ENCODE results near the gene OR10A3. TPM values are rescaled to one million over a fixed set of nuclear protein-coding genes. Genes with fewer than 3 reads are reported as not detected.

OR10A3 gene
- total RNA-seq, 2 donors from 2014 or later = not detected

- Mint-ChIP-seq H3K9me3 (no peaks in the 10 kb centered on the region), H3K27me3 (ENCODE audit: insufficient read depth) (no peaks in the 10 kb centered on the region), H3K4me3 (no peak overlapping the region), H3K4me1 (peaks cover 31% of the 10 kb centered on the region), H3K36me3 (ENCODE audit: low read depth) (no peaks in the 10 kb centered on the region), H3K27ac (no peak overlapping the region)
- peaks cover 8% of the 10 kb centered on the region for H3K36me3 ChIP-seq (ENCODE audit: control insufficient read depth, insufficient read depth, low read length)
- no peak for DNase-seq
- no peak overlapping the region for H3K27ac ChIP-seq (ENCODE audit: low read depth, low read length)
- no peaks in the 10 kb centered on the region for H3K27me3 ChIP-seq (ENCODE audit: control insufficient read depth, insufficient read depth, low read length, poor library complexity, severe bottlenecking)
- peaks cover 3% of the 10 kb centered on the region for H3K4me1 ChIP-seq (ENCODE audit: control insufficient read depth, insufficient read depth, low read length)
- peaks cover 6% of the 10 kb centered on the region for H3K9me3 ChIP-seq (ENCODE audit: control insufficient read depth, low read length)
- H3K4me3 ChIP-seq (ENCODE audit: low read length) = no peak overlapping the region
- H3K9ac ChIP-seq (ENCODE audit: extremely low read depth, low read length, poor library complexity, severe bottlenecking) = no peak overlapping the region
- TF ChIP-seq CTCF (conservative IDR thresholded peaks at IDR 0.05) = no peak
- 79% methylated on average over 7 of the region's 7 CpGs for WGBS, 2 experiments (ENCODE audit: insufficient coverage in 1 of 2, insufficient read length in 1 of 2)
Observed at GRCh38 chr11:7983832-7984590, 42.5 kb upstream of the OR10A3 start.

GRCh38 chr11:7982582-7983119 is 41.1 kb upstream of the OR10A3 start:
- Histone ChIP-seq H3K36me3 (ENCODE audit: control insufficient read depth, insufficient read depth, low read length) (no peaks in the 10 kb centered on the region), H3K27me3 (ENCODE audit: control insufficient read depth, insufficient read depth, low read length, poor library complexity, severe bottlenecking) (no peaks in the 10 kb centered on the region), H3K27ac (ENCODE audit: low read depth, low read length) (no peak overlapping the region), H3K4me1 (ENCODE audit: control insufficient read depth, insufficient read depth, low read length) (no peaks in the 10 kb centered on the region), H3K4me3 (ENCODE audit: low read length) (no peak overlapping the region), H3K9me3 (ENCODE audit: control insufficient read depth, low read length) (peaks cover 6% of the 10 kb centered on the region), H3K9ac (ENCODE audit: extremely low read depth, low read length, poor library complexity, severe bottlenecking) (no peak overlapping the region)
- no peak for DNase-seq
- H3K27ac Mint-ChIP-seq = no peak overlapping the region
- WGBS, 2 experiments (ENCODE audit: insufficient coverage in 1 of 2, insufficient read length in 1 of 2) = 83 to 100% methylated on average over 1 of the region's 1 CpG
- H3K4me3 Mint-ChIP-seq = no peak overlapping the region
- H3K36me3 Mint-ChIP-seq (ENCODE audit: low read depth) = no peaks in the 10 kb centered on the region
- H3K4me1 Mint-ChIP-seq = peaks cover 24% of the 10 kb centered on the region
- H3K9me3 Mint-ChIP-seq = no peaks in the 10 kb centered on the region
- H3K27me3 Mint-ChIP-seq (ENCODE audit: insufficient read depth) = no peaks in the 10 kb centered on the region
- TF ChIP-seq CTCF (conservative IDR thresholded peaks at IDR 0.05) = no peak

DNA sequence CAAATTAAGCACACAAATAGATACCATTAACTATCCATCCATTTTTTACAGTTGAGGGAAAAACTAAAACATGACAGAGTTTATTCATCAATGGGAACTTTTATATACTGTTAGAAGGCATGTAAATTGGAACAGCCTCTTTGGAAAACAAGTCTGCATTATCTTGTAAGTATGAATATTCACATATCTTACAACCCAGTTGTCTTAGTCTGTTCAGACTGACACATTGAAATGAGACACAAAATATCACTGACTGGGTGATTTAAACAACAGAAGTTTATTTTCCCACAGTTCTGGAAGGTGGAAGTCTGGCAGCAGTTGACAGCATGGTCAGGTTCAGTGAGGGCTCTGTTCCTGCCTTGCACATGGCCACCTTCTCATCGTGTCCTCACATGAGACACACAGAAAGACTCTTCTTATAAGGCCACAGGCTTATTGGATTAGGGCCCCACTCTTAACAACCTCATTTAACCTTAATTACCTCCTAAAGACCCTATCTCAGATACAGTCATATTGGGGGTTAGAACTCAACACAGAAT is 40.2 kb upstream of the OR10A3 start:
- Histone ChIP-seq H3K36me3 (ENCODE audit: control insufficient read depth, insufficient read depth, low read length) (no peaks in the 10 kb centered on the region), H3K27ac (ENCODE audit: low read depth, low read length) (no peak overlapping the region), H3K27me3 (ENCODE audit: control insufficient read depth, insufficient read depth, low read length, poor library complexity, severe bottlenecking) (no peaks in the 10 kb centered on the region), H3K4me1 (ENCODE audit: control insufficient read depth, insufficient read depth, low read length) (no peaks in the 10 kb centered on the region), H3K9me3 (ENCODE audit: control insufficient read depth, low read length) (peaks cover 6% of the 10 kb centered on the region), H3K4me3 (ENCODE audit: low read length) (no peak overlapping the region), H3K9ac (ENCODE audit: extremely low read depth, low read length, poor library complexity, severe bottlenecking) (no peak overlapping the region)
- no peak for TF ChIP-seq CTCF (conservative IDR thresholded peaks at IDR 0.05)
- peaks cover 23% of the 10 kb centered on the region for H3K4me1 Mint-ChIP-seq
- no peaks in the 10 kb centered on the region for H3K36me3 Mint-ChIP-seq (ENCODE audit: low read depth)
- no peak overlapping the region for H3K4me3 Mint-ChIP-seq
- no peaks in the 10 kb centered on the region for H3K27me3 Mint-ChIP-seq (ENCODE audit: insufficient read depth)
- no peak for DNase-seq
- H3K27ac Mint-ChIP-seq = no peak overlapping the region
- WGBS, 2 experiments (ENCODE audit: insufficient coverage in 1 of 2, insufficient read length in 1 of 2) = 81% methylated on average over 1 of the region's 1 CpG; no CpG with 5 or more reads in 1 of the 2 experiments
- no peaks in the 10 kb centered on the region for H3K9me3 Mint-ChIP-seq

All from endodermal cell (in vitro differentiated cells).